ENCODE results near the gene SLC35G3.

- TF ChIP-seq CTCF (IDR thresholded peaks at IDR 0.05) (no peak), EP300 (IDR thresholded peaks at IDR 0.05) (no peak)
Measured at GRCh38 chr17:35235917-35236316, 41.7 kb upstream of the SLC35G3 start.
